Activated CD8-positive, alpha-beta memory T cell treated with anti-CD3 and anti-CD28 coated beads for 1 hour (primary cell): ENCODE results near the gene TGFB3.
"Not testable (repeated sequence)": the region's sequence is repeated elsewhere in the genome, so short reads cannot be mapped to it uniquely, and the experiment has no call there.

Experiments
- DNase-seq, 2 donors: peaks; one replicate each; pipeline ENCODE4 v3.0.0-alpha.2; 2020; ENCODE audit warnings: low read depth in 1 of 2; ENCODE audit errors: extremely low read depth in 1 of 2

TGFB3 gene

DNA sequence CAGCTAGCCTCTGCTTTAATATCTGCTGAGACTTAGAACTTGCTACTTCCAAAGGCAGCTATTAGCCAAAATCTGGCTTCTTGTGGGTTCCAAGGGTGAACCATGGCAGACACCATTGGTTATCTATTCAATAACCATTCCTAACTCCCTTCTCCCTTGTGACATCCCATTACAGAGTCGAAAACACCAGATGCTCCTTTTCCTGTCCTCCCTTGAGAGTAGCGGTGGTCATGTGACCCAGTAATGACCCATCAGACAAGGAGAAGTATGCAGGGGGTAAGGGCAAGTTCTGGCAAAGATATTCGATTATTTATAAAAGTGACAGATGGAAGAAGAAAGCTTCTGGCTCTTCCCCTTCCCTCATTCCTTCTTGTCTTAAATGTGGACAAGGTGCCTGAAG, 20.1 kb downstream of the TGFB3 start:
- no peak for DNase-seq

DNA sequence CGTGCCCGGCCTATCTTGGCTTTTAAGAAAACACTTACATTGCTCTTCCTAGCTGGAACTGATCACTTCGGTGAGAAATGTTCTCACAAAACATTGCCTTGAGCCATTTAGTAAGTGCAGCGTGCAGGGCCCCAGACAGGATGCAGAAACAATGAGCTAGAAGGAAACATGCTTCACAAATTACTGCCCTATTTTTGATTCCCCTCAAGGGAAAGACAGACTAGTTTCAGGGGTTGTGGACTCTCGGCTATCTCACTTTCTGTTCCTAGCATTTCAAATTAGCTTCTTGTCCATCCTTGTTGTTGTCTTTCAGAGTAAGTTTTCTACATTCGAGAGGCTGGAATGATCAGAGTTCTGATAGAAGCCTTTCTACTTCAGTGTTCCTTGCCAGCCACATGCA, 21.6 kb downstream of the TGFB3 start:
- no peak for DNase-seq

DNA sequence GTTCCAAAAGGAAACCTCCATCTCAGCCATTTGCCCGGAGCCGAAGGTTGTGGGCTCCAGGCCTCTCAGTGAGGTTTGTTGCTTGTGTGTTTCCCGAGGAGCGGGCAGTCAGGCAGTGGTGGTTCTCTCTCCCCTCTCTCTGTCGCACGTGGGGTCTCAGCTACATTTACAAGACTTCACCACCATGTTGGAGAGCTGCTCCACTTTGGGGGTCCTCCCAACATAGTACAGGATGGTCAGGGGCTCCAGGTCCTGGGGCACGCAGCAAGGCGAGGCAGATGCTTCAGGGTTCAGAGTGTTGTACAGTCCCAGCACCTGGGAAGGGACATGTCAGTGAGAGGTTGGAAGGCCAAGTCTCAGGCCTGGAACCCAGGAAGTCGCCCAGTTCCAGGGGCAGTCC, 22.8 kb downstream of the TGFB3 start:
- no peak for DNase-seq

- no peak for DNase-seq
Measured at GRCh38 chr14:75952489-75952888, 29.3 kb downstream of the TGFB3 start.

- no peak for DNase-seq
Measured at GRCh38 chr14:75946785-75947184, 35.0 kb downstream of the TGFB3 start.

GRCh38 chr14:75944607-75945241, 37.1 kb downstream of the TGFB3 start:
- no peak for DNase-seq

GRCh38 chr14:75941030-75941429, 40.8 kb downstream of the TGFB3 start:
- no peak for DNase-seq

DNA sequence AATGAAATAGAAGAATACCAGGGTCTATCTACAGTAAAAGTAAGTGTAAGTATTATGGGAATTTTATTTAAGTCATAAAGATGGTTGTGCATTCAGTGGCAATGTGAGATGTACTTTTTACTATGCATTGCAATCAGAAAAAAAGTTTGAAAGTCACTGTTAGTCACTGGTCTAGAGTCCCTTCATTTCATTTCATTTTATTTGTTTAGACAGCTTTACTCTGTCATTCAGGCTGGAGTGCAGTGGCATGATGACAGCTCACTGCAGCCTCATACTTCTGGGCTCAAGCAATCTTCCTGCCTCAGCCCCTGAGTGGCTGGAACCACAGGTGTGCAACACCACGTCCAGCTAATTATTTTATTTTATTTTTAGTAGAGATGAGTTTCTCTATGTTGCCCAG, 42.6 kb downstream of the TGFB3 start:
- DNase-seq, result no peak

DNA sequence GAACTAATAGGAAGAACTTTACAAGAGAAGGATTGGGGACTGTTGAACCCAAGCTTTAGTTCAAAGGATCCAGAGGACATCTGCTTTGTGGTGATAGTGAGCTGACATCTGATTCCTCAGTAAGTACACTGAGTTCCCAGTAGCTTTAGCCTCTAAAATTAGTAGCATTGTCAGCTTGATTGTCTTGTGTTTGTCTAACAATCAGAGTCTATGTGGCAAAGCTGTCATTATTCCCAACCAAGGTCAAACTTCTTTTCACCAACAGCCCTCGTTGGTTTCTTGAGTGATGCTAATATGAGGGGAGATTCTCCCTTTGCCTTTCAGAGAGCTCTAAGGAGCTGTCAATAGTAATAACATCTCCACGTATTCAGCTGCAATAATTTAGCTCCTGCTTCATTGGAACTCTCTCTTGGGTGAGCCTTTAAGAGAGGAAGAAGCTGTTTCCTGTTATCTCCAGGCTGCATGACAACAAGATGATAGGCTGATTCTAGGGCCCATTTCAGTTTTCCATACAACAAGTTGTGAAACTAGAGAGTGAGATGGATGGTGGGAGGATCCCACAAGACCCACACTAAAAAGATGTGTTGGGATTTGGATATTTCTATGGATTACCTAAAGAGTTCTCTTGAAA, 46.7 kb downstream of the TGFB3 start:
- no peak for DNase-seq

- DNase-seq, result no peak
Measured at GRCh38 chr14:75933712-75934296, 48.0 kb downstream of the TGFB3 start.

GRCh38 chr14:75928690-75929181, 53.1 kb downstream of the TGFB3 start:
- no peak for DNase-seq

DNA sequence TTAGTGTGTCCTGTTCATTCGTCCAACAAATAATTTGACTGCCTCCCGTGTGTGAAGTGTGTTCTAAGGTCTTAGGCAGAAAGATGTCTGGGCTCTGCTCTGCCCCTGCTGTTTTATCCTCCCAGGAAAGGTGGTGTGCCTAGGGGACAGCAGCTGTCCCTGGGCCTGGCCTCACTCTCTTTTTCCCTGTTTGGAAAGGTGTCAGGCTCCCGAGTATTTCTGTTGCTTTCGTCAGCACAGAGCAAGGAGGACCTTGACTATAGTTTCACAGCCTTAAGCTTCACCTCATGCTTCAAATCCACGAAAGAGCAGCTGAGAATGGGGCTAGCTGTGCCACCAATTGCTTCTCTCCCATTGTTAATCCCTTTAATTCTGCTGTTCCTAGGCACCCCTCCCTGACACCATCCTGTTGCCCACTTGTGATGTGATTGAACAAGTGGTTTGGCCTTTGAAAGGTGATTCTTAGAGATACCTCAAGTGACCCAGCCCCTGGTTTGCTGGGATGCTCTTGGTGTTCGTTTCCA, 54.2 kb downstream of the TGFB3 start:
- no peak for DNase-seq

DNA sequence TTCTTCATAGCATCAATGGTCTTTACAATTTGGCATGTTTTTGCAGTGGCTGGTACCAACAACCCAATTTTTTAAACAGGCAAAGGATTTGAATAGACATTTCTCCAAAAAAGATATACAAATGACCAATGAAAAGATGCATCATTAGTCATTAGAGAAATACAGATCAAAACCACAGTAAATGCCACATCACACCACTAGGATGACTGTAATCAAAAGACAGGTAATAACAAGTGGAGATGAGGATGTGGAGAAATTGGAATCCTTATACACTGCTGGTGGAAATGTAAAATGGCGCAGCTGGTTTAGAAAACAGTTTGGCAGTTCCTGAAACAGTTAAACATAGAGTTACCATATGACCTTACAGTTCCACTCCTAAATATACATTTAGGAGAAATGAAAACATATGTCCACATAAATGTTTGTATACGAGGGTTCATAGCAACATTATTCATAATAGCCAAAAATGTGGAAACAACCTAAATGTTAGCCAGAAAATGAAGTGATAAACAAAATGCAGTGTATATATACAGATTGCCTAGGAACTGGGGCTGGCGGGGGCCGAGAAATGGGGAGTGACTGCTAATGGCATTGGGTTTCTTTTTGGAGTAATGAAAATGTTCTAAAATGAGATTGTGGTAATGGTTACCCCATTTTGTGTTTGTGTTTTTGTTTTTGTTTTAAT, 55.2 kb downstream of the TGFB3 start:
- no peak for DNase-seq

DNA sequence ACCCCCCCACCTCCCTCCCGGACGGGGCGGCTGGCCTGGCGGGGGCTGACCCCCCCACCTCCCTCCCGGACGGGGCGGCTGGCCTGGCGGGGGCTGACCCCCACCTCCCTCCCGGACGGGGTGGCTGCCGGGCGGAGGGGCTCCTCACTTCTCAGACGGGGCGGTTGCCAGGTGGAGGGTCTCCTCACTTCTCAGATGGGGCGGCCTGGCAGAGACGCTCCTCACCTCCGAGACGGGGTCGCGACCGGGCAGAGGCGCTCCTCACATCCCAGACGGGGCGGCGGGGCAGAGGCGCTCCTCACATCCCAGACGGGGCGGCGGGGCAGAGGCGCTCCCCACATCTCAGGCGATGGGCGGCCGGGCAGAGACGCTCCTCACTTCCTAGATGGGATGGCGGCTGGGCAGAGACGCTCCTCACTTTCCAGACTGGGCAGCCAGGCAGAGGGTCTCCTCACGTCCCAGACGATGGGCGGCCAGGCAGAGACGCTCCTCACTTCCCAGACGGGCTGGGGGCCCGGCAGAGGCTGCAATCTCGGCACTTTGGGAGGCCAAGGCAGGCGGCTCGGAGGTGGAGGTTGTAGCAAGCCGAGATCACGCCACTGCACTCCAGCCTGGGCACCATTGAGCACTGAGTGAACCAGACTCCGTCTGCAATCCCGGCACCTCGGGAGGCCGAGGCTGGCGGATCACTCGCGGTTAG, 56.5 kb downstream of the TGFB3 start:
- not testable (repeated sequence) for DNase-seq

GRCh38 chr14:75920421-75920820, 61.4 kb downstream of the TGFB3 start:
- not testable (repeated sequence) for DNase-seq

DNA sequence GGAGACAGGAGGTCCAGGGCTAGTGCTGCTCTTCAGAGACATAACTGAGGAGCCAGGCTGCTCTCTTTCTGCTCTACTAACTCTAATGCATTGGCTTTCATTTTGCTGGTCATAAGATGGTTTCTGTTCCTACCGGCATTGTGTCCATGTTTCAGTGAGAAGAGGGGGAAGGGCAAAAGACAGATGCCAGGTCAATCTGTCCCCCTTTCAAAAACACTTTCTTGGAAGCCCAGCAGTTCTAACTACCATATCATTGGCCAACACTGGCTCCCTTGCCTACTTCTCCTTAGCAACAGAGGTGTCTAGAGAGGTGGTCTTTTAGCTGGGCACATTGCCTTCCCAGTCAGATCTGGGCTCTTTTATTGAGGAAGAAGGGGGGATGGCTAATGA, 63.9 kb downstream of the TGFB3 start:
- no peak for DNase-seq

GRCh38 chr14:75917322-75917945, 64.4 kb downstream of the TGFB3 start:
- no peak for DNase-seq

GRCh38 chr14:75915045-75915444, 66.8 kb downstream of the TGFB3 start:
- DNase-seq, result no peak

DNA sequence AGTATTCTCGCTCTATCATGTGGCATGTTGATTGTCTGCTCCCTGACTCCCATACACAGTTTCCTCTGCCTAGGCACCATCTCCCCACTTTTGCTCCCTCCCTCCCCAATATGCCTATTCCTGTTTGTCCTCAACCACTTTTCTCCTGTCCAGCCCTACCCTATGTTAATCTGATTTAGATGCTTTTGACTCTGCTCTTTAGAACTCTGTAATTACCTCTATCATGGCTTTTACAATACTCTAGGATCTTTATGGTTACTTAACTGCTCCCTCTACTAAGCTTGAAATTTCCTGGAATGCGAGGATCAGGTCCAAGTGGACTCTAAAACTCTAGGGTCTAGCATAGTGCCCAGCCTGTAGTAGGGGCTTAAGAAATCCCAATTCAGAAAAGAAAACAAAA, 68.6 kb downstream of the TGFB3 start:
- no peak for DNase-seq

DNA sequence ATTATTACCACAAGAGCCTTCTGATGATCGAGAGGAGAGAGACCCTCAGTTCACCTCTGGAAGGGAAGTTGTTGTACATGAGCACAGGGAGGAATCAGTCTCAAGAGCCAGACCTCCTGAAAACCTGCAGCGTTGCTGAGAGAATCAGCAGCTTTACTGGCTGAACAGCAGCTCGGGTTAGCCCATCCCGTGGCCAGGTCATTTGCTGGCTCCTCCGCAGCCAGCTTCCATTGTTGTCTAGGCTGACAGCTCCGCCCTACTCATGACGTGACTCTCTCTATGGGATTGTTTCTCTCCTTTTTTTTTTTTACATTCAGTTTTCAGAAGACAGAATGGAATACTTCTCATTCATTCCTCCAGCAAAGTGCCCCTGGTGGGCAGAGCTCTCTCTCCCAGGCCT, 69.9 kb downstream of the TGFB3 start:
- DNase-seq, result no peak

- DNase-seq, result no peak
Measured at GRCh38 chr14:75910048-75910447, 71.7 kb downstream of the TGFB3 start.
